ENCODE results near the gene ESAM.

Gene ESAM

GRCh38 chr11:124801014-124801413 lies 38.9 kb upstream of the ESAM start:
- TF ChIP-seq ZFX (IDR thresholded peaks at IDR 0.05) (no peak), CTCF (conservative IDR thresholded peaks at IDR 0.05) (no peak)
- peak overlapping the region; percentile 91 for H3K27ac ChIP-seq

GRCh38 chr11:124800226-124800929 lies 38.3 kb upstream of the ESAM start, which contains the start of gene MSANTD2:
MSANTD2 (minus strand) TSS chr11:124800406; CDS start chr11:124800380, 26 bp downstream.
- TF ChIP-seq ZFX (IDR thresholded peaks at IDR 0.05): peak; percentile 86
- TF ChIP-seq CTCF (conservative IDR thresholded peaks at IDR 0.05): no peak
- peak within 1 kb of the TSS; percentile 91 for H3K27ac ChIP-seq

- peak overlapping the region; percentile 91 for H3K27ac ChIP-seq
- no peak for TF ChIP-seq ZFX (IDR thresholded peaks at IDR 0.05)
Observed at GRCh38 chr11:124799348-124800225, 37.5 kb upstream of the ESAM start.

GRCh38 chr11:124798991-124799347 lies 36.9 kb upstream of the ESAM start:
- no peak for TF ChIP-seq ZFX (IDR thresholded peaks at IDR 0.05)
- no peak for TF ChIP-seq CTCF (conservative IDR thresholded peaks at IDR 0.05)
- H3K27ac ChIP-seq: peak overlapping the region; percentile 91

- TF ChIP-seq ZFX (IDR thresholded peaks at IDR 0.05): no peak
- TF ChIP-seq CTCF (conservative IDR thresholded peaks at IDR 0.05): no peak
- no peak overlapping the region for H3K27ac ChIP-seq
Observed at GRCh38 chr11:124796312-124796711, 34.2 kb upstream of the ESAM start.

- TF ChIP-seq CTCF (conservative IDR thresholded peaks at IDR 0.05) (peak; percentile 92), ZFX (IDR thresholded peaks at IDR 0.05) (no peak)
- no peak overlapping the region for H3K27ac ChIP-seq
Observed at GRCh38 chr11:124793466-124794278, 31.6 kb upstream of the ESAM start.

GRCh38 chr11:124791626-124792341 lies 29.7 kb upstream of the ESAM start:
- H3K27ac ChIP-seq: no peak overlapping the region
- TF ChIP-seq CTCF (conservative IDR thresholded peaks at IDR 0.05) (no peak), ZFX (IDR thresholded peaks at IDR 0.05) (no peak)

All from C4-2B (cell line).